GM15510 (cell line): ENCODE measurements around the gene SNAI1.

Experiments used
- POLR2A ChIP-seq: IDR thresholded peaks from 3 replicates; pipeline ENCODE4 v1.6.1; 2011; ENCODE audit warnings: borderline replicate concordance; ENCODE audit not compliant: insufficient read length; ENCODE audit errors: extremely low read depth

Gene SNAI1

GRCh38 chr20:49951151-49951550, 31.6 kb upstream of the SNAI1 start:
- TF ChIP-seq POLR2A = no peak

- no peak for TF ChIP-seq POLR2A
Observed at GRCh38 chr20:49955167-49955566, 27.6 kb upstream of the SNAI1 start.

- TF ChIP-seq POLR2A = no peak
Observed at GRCh38 chr20:49956689-49957088, 26.1 kb upstream of the SNAI1 start.

GRCh38 chr20:49961413-49961812, 21.4 kb upstream of the SNAI1 start:
- no peak for TF ChIP-seq POLR2A

GRCh38 chr20:49964964-49965780, 17.6 kb upstream of the SNAI1 start:
- TF ChIP-seq POLR2A = no peak

- no peak for TF ChIP-seq POLR2A
Observed at GRCh38 chr20:49965781-49966305, 16.9 kb upstream of the SNAI1 start.

- no peak for TF ChIP-seq POLR2A
Observed at GRCh38 chr20:49966861-49967260, 15.9 kb upstream of the SNAI1 start.

- TF ChIP-seq POLR2A = no peak
Observed at GRCh38 chr20:49969234-49969633, 13.5 kb upstream of the SNAI1 start.

GRCh38 chr20:49969946-49970345, 12.8 kb upstream of the SNAI1 start:
- TF ChIP-seq POLR2A = no peak

- no peak for TF ChIP-seq POLR2A
Observed at GRCh38 chr20:49970498-49970897, 12.3 kb upstream of the SNAI1 start.

GRCh38 chr20:49973981-49974380, 8.8 kb upstream of the SNAI1 start:
- TF ChIP-seq POLR2A = no peak

GRCh38 chr20:49976542-49976941, 6.2 kb upstream of the SNAI1 start:
- TF ChIP-seq POLR2A = no peak

- TF ChIP-seq POLR2A = no peak
Observed at GRCh38 chr20:49978685-49979029, 4.1 kb upstream of the SNAI1 start.

- no peak for TF ChIP-seq POLR2A
Observed at GRCh38 chr20:49979030-49979832, 3.5 kb upstream of the SNAI1 start.

GRCh38 chr20:49980140-49981008, 2.4 kb upstream of the SNAI1 start:
- no peak for TF ChIP-seq POLR2A
